HL-60/S4 (cell line): Measurements from ENCODE around the gene CENPH.
"Not testable (repeated sequence)": the region's sequence is repeated elsewhere in the genome, so short reads cannot be mapped to it uniquely, and the experiment has no call there.

ENCODE experiments used
- in situ Hi-C: fragments of 300-500 bp; cut with MboI; formaldehyde crosslinking; loops from 2 replicates; pipeline ENCODE4 v1.14.3; 2022; ENCODE audit warnings: low sequenced_read_pairs

CENPH gene

DNA sequence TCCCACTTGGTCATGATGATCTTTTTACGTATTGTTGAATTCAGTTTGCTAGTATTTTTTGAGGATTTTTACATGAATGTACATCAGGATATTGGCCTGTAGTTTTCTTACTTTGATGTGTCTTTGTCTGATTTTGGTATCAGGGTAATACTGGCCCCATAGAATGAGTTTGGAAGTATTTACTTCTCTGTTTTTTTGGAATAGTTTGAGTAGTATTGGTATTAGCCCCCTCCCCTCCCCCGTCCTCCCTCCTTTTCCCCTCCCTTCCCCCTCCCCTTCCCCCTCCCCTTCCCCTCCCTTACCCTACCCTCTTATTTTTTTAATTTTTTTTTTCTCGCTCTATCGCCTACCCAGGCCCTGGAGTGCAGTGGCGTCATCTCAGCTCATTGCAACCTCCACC, 55.6 kb downstream of the CENPH start:
- in situ Hi-C loops = no loop called here

DNA sequence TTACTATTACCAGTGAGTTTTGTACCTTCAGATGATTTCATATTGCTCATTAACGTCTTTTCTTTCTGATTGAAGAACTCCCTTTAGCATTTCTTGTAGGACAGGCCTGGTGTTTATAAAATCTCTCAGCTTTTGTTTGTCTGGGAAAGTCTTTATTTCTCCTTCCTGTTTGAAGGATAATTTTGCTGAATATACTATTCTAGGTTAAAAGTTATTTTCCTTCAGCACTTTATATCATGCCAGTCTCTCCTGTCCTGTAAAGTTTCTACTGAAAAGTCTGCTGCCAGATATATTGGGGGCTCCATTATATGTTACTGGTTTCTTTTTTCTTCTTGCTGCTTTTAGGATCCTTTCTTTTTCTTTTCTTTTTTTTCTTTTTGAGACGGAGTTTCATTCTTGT, 58.6 kb downstream of the CENPH start:
- in situ Hi-C loops = no loop called here

DNA sequence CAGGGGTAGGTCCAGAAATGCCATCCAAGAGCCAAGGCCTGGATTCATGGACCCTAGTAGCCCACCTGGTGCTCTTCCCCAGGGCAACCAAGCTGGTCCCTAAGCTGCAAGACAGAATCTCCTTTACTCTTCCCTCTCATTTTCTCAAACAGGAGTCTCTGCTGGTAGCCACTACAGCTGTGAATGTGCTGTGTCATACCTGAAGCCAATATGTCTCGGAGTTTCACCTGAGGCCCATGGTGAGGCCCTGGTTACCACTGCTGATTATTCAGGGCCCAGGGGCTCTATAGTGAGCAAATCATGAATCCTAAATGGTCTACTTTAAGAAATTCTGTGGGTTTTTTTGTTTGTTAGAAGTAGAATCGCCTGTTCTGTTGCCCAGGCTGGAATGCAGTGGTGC, 61.2 kb downstream of the CENPH start:
- in situ Hi-C loops = no loop called here

DNA sequence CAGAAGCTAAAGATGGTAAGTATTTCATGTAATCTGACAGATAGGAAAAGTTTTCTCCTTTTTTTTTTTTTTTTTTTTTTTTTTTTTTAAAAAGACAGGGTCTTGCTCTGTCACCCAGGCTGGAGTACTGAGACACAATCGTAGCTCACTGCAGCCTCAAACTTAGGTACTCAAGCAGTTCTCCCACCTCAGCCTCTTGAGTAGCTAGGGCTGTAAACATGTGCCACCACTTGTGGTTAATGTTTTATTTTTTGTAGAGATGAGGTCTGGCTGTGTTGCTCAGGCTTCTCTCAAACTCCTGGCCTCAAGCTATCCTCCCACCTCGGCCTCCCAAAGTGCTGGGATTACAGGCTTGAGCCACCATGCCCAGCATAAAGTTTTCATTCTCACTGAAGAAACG, 63.1 kb downstream of the CENPH start:
- in situ Hi-C loops = no loop called here

DNA sequence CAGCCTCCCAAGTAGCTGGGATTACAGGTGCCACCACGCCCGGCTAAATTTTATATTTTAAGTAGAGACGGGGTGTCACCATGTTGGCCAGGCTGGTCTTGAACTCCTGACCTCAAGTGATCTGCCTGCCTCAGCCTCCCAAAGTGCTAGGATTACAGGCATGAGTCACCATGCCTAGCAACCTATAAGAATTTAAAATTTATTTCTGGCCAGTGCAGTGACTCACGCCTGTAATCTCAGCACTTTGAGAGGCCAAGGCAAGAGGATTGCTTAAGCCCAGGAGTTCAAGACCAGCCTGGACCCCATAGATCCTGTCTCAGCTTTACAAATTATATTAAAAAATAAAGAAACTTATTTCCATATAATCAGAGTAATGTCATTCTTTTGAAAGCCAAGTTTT, 66.6 kb downstream of the CENPH start:
- in situ Hi-C loops = not testable (repeated sequence)

DNA sequence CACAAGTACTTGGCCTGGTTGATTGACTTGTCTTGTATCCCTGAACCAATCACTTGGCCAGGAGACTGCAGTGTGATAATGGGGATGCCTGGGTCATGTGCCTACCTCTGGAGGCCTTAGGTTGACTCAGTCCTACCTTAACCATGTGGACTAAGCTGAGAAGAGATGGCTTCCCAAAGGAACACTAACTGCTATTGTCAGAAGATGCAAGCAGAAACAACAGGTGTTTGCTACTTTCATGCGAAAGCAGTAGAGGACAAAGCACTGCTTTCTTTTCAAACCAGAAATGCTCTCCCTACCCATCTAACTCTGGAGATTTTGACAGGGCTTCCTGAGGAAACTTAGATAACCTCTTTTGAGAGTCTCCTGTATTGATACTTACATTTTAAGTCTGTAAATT, 68.2 kb downstream of the CENPH start:
- in situ Hi-C loops = no loop called here
